CD14-positive monocyte (primary cell): ENCODE data around the gene FANCC. TPM values are rescaled to one million over a fixed set of nuclear protein-coding genes. Genes with fewer than 3 reads are reported as not detected.
"Not testable (repeated sequence)": the region's sequence is repeated elsewhere in the genome, so short reads cannot be mapped to it uniquely, and the experiment has no call there.

Source experiments
- DNase-seq, 3 donors: peaks; one replicate each; pipeline ENCODE4 v3.0.0-alpha.2; 2011 to 2022
- H2AFZ ChIP-seq: 2 replicates; pipeline ENCODE4 v1.6.0; 2012; ENCODE audit warnings: mild to moderate bottlenecking, low read depth, low read length, inconsistent platforms; ENCODE audit not compliant: insufficient read depth, poor library complexity, severe bottlenecking
- H3K27ac ChIP-seq, 2 donors: 1 replicate in 1 of 2; 2 replicates in 1 of 2; pipeline ENCODE4 v1.5.1; 2012 to 2013; ENCODE audit warnings: low read length in 2 of 2, control low read depth in 1 of 2, inconsistent platforms in 1 of 2, low read depth in 1 of 2, mild to moderate bottlenecking in 1 of 2
- H3K27me3 ChIP-seq, 2 donors: one replicate each; pipeline versions ENCODE4 v1.6.0 to v1.6.1; 2011 to 2013; ENCODE audit warnings: low read length in 2 of 2; ENCODE audit not compliant: control insufficient read depth in 2 of 2, insufficient read depth in 2 of 2
- H3K36me3 ChIP-seq, 2 donors: replicated peaks in 1 of 2; 1 replicate in 1 of 2; 2 replicates in 1 of 2; pipeline versions ENCODE4 v1.5.1 to v1.6.1; 2012 to 2013; ENCODE audit warnings: low read length in 2 of 2, control low read depth in 1 of 2, inconsistent platforms in 1 of 2, mild to moderate bottlenecking in 1 of 2; ENCODE audit not compliant: insufficient read depth in 2 of 2, control insufficient read depth in 1 of 2
- H3K4me1 ChIP-seq, 2 donors: 1 replicate in 1 of 2; 2 replicates in 1 of 2; pipeline versions ENCODE4 v1.5.1 to v1.6.1; 2012 to 2013; ENCODE audit warnings: low read length in 2 of 2, control low read depth in 1 of 2, inconsistent platforms in 1 of 2, mild to moderate bottlenecking in 1 of 2, moderate library complexity in 1 of 2; ENCODE audit not compliant: insufficient read depth in 2 of 2, control insufficient read depth in 1 of 2
- H3K4me2 ChIP-seq: replicated peaks from 2 replicates; pipeline ENCODE3; 2012; ENCODE audit warnings: low read length, moderate library complexity, mild to moderate bottlenecking; ENCODE audit not compliant: poor library complexity, severe bottlenecking; ENCODE audit errors: extremely low read depth
- H3K4me3 ChIP-seq, 3 experiments: fragments of 200-600 bp in 1 of 3; sonication (generic) in 1 of 3; replicated peaks in 1 of 3; 1 replicate in 2 of 3; 2 replicates in 1 of 3; pipeline ENCODE4 v1.5.1; 2011 to 2013; ENCODE audit warnings: low read length in 3 of 3, mild to moderate bottlenecking in 3 of 3, control low read depth in 2 of 3, low read depth in 2 of 3, inconsistent platforms in 1 of 3, moderate library complexity in 1 of 3
- H3K79me2 ChIP-seq: 2 replicates; pipeline ENCODE4 v1.6.0; 2012; ENCODE audit warnings: mild to moderate bottlenecking, control low read depth, inconsistent platforms, low read length, moderate library complexity; ENCODE audit not compliant: insufficient read depth
- H3K9ac ChIP-seq: 2 replicates; pipeline ENCODE4 v1.6.0; 2017; ENCODE audit warnings: low read length, mild to moderate bottlenecking; ENCODE audit not compliant: insufficient read depth, poor library complexity, severe bottlenecking
- H3K9me3 ChIP-seq, 2 donors: replicated peaks in 1 of 2; 1 replicate in 1 of 2; 2 replicates in 1 of 2; pipeline versions ENCODE4 v1.5.1 to v1.6.1; 2012 to 2013; ENCODE audit warnings: low read length in 2 of 2, control low read depth in 1 of 2; ENCODE audit not compliant: control insufficient read depth in 1 of 2, insufficient read depth in 1 of 2
- H4K20me1 ChIP-seq: 2 replicates; pipeline ENCODE4 v1.6.0; 2012; ENCODE audit warnings: mild to moderate bottlenecking, low read length, control low read depth, moderate library complexity; ENCODE audit not compliant: insufficient read depth
- H3K27ac Mint-ChIP-seq, 7 donors: one replicate each; pipeline ENCODE4 v1.8.0; 2020; ENCODE audit warnings: mild to moderate bottlenecking in 7 of 7, mixed read lengths in 7 of 7, moderate library complexity in 6 of 7, inconsistent platforms in 2 of 7
- H3K27me3 Mint-ChIP-seq, 3 donors: one replicate each; pipeline ENCODE4 v1.8.0; 2021 to 2022; ENCODE audit warnings: low read depth in 3 of 3, mild to moderate bottlenecking in 3 of 3, mixed read lengths in 3 of 3, moderate library complexity in 3 of 3, inconsistent platforms in 1 of 3
- H3K36me3 Mint-ChIP-seq, 2 donors: one replicate each; pipeline ENCODE4 v1.8.0; 2020; ENCODE audit warnings: mixed read lengths in 2 of 2, inconsistent platforms in 1 of 2, mild to moderate bottlenecking in 1 of 2
- H3K4me1 Mint-ChIP-seq: one replicate; pipeline ENCODE4 v1.8.0; 2020; ENCODE audit warnings: mild to moderate bottlenecking, mixed read lengths
- H3K4me3 Mint-ChIP-seq, 2 donors: one replicate each; pipeline ENCODE4 v1.8.0; 2020; ENCODE audit warnings: mild to moderate bottlenecking in 2 of 2, mixed read lengths in 2 of 2, moderate library complexity in 1 of 2
- H3K9me3 Mint-ChIP-seq, 7 donors: one replicate each; pipeline ENCODE4 v1.8.0; 2020 to 2022; ENCODE audit warnings: mixed read lengths in 7 of 7, mild to moderate bottlenecking in 6 of 7, moderate library complexity in 6 of 7, inconsistent platforms in 2 of 7
- WGBS: methylation state at CpG from one replicate; pipeline ENCODE4 v1.1.5; 2013; ENCODE audit warnings: missing lambda C conversion rate; ENCODE audit not compliant: insufficient coverage; 5-methylcytosine and 5-hydroxymethylcytosine counted together
- intact Hi-C, 2 donors: fragments of 100-400 bp; cut with micrococcal nuclease; formaldehyde crosslinking; loops; one replicate each; pipeline versions ENCODE4 v1.15.0 to v1.15.1; 2023
- polyA plus RNA-seq, 3 donors: library from polyadenylated mRNA; depleted of rRNA in 1 of 3; unstranded in 2 of 3; stranded (reverse) in 1 of 3; fragments of 300-500 nt in 2 of 3; fragments of >200 nt in 1 of 3; fragmentation: Illumina TruSeq in 2 of 3; gene quantifications; 1 replicate in 2 of 3; 2 replicates in 1 of 3; pipeline ENCODE4 v1.2.3, GENCODE V29; 2012 to 2021
- TF ChIP-seq, protein P1 (sequence below): fragments of 200-600 bp; IDR thresholded peaks from one replicate; pipeline ENCODE4 v1.8.0; 2022; ENCODE audit warnings: antibody characterized with exemption, mild to moderate bottlenecking

The FANCC gene
- polyA plus RNA-seq, 3 donors, result 1.2 to 2.2 (median 1.5) TPM

DNA sequence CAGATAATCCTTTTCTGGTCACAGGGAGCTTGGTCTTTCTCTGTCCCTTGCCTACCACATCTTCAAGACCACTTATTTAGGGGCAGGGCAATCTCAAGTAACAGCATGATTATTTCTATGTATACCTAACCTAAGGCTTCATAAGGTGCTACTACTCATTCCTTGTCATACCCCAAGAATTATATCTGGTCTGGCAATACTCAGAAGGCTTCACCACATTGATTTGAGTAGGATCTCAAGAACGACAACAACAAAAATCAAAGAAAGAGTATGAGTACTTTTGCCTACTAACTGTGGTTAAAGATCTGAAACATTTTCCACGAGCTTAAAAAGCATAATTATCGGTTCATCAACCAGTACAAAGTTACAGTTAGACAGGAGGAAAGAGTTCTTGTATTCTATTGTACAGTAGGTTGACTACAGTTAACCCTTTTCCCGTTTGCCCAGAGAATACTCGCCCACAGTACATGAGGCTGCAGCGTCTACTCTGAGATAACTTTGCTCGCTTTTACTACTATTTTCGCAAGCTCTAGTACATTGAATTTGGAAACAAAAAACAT is 41.0 kb downstream of the FANCC start:
- no peaks in the 10 kb centered on the region for H3K79me2 ChIP-seq
- peaks cover 16% of the 10 kb centered on the region for H3K4me1 Mint-ChIP-seq
- TF ChIP-seq, protein P1, sequence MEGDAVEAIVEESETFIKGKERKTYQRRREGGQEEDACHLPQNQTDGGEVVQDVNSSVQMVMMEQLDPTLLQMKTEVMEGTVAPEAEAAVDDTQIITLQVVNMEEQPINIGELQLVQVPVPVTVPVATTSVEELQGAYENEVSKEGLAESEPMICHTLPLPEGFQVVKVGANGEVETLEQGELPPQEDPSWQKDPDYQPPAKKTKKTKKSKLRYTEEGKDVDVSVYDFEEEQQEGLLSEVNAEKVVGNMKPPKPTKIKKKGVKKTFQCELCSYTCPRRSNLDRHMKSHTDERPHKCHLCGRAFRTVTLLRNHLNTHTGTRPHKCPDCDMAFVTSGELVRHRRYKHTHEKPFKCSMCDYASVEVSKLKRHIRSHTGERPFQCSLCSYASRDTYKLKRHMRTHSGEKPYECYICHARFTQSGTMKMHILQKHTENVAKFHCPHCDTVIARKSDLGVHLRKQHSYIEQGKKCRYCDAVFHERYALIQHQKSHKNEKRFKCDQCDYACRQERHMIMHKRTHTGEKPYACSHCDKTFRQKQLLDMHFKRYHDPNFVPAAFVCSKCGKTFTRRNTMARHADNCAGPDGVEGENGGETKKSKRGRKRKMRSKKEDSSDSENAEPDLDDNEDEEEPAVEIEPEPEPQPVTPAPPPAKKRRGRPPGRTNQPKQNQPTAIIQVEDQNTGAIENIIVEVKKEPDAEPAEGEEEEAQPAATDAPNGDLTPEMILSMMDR, result no peak
- H3K4me3 Mint-ChIP-seq, result no peak overlapping the region
- H3K27ac Mint-ChIP-seq, result no peak overlapping the region
- H3K27me3 Mint-ChIP-seq, result peaks cover 0 to 2% (median 0%) of the 10 kb centered on the region in 3 donors
- H3K27me3 ChIP-seq, result no peaks in the 10 kb centered on the region
- 96% methylated on average over 6 of the region's 8 CpGs for WGBS
- DNase-seq, result no peak
- no peak overlapping the region for H2AFZ ChIP-seq
- H3K4me1 ChIP-seq, result peaks cover 12 to 18% of the 10 kb centered on the region in 2 donors
- no peak overlapping the region for H3K4me3 ChIP-seq
- no peaks in the 10 kb centered on the region for H3K36me3 ChIP-seq
- intact Hi-C loops, result no loop called here
- no peak overlapping the region for H3K4me2 ChIP-seq
- H3K9me3 Mint-ChIP-seq, result peaks cover 10 to 29% (median 24%) of the 10 kb centered on the region in 7 donors
- H3K27ac ChIP-seq, result no peak overlapping the region
- H3K9me3 ChIP-seq, result peaks cover 10 to 14% of the 10 kb centered on the region in 2 donors
- H4K20me1 ChIP-seq, result no peaks in the 10 kb centered on the region
- H3K36me3 Mint-ChIP-seq, result peaks cover 0 to 7% of the 10 kb centered on the region in 2 donors
- H3K9ac ChIP-seq, result no peak overlapping the region

DNA sequence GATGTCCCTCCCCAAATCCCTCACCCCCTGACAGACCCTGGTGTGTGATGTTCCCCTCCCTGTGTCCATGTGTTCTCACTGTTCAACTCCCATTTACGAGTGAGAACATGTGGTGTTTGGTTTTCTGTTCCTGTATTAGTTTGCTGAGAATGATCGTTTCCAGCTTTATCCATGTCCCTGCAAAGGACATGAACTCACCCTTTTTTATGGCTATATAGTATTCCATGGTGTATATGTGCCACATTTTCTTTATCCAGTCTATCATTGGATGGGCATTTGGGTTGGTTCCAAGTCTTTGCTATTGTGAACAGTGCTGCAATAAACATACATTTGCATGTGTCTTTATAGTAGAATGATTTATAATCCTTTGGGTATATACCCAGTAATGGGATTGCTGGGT is 43.3 kb downstream of the FANCC start:
- not testable (repeated sequence) for H3K4me3 Mint-ChIP-seq
- WGBS, result no CpG with 5 or more reads among the region's 2 CpGs

More for the DNA sequence above, 43.3 kb downstream of the FANCC start:
- peaks cover 12 to 18% of the 10 kb centered on the region in 2 donors for H3K4me1 ChIP-seq
- DNase-seq, H2AFZ ChIP-seq, H3K36me3 ChIP-seq, H3K4me2 ChIP-seq, H3K36me3 Mint-ChIP-seq, H3K9me3 Mint-ChIP-seq, H3K27me3 ChIP-seq, H3K79me2 ChIP-seq, H4K20me1 ChIP-seq, H3K9ac ChIP-seq, H3K4me3 ChIP-seq, H3K27me3 Mint-ChIP-seq, intact Hi-C loops, H3K9me3 ChIP-seq: not testable (repeated sequence)
- Mint-ChIP-seq H3K27ac (peak overlapping the region in 4 of 7 donors; percentile 52 to 81 (median 76)), H3K4me1 (peaks cover 16% of the 10 kb centered on the region)
- peak overlapping the region in 1 of 2 donors; percentile 36 for H3K27ac ChIP-seq
